Measurements from ENCODE around the gene SUPT5H.

Gene SUPT5H

GRCh38 chr19:39506598-39506943 is 61.2 kb downstream of the SUPT5H start:
- no peak for DNase-seq (ENCODE audit: low read depth, low spot score)
- POLR2A ChIA-PET, result interaction anchor here (0.6 kb wide), 1 partner anchor 21 kb away, joined by 3 read pairs; no protein-coding TSS in a partner anchor

GRCh38 chr19:39506944-39507714 is 61.7 kb downstream of the SUPT5H start:
- no peak for DNase-seq (ENCODE audit: low read depth, low spot score)
- no peak for TF ChIP-seq CTCF (IDR thresholded peaks at IDR 0.05; ENCODE audit: insufficient read depth, low read length, missing control alignments)
- POLR2A ChIA-PET, result interaction anchor here (0.6 kb wide), 1 partner anchor 72 kb away, joined by 4 read pairs; the partner anchor contains the start of gene RPS16
- CTCF ChIA-PET, result interaction anchor here (0.9 to 1.9 kb wide), 5 partner anchors 9 to 33 kb away, joined by 3 to 6 read pairs (median 4); no protein-coding TSS in a partner anchor
- H3K4me3 ChIP-seq (ENCODE audit: low read depth, low read length), result peak overlapping the region; percentile 65

More at GRCh38 chr19:39506598-39506943, 61.2 kb downstream of the SUPT5H start:
- TF ChIP-seq CTCF (IDR thresholded peaks at IDR 0.05; ENCODE audit: insufficient read depth, low read length, missing control alignments), result no peak
- peak overlapping the region; percentile 65 for H3K4me3 ChIP-seq (ENCODE audit: low read depth, low read length)
- CTCF ChIA-PET, result interaction anchor here (1.2 to 1.9 kb wide), 2 partner anchors 9 to 32 kb away, joined by 4 to 6 read pairs; no protein-coding TSS in a partner anchor

- ChIA-PET CTCF (interaction anchor here (0.9 to 1.9 kb wide), 5 partner anchors 10 to 34 kb away, joined by 3 to 6 read pairs (median 4); no protein-coding TSS in a partner anchor), POLR2A (interaction anchor here (0.6 kb wide), 1 partner anchor 72 kb away, joined by 4 read pairs; the partner anchor contains the start of gene RPS16)
- peak overlapping the region; percentile 65 for H3K4me3 ChIP-seq (ENCODE audit: low read depth, low read length)
- TF ChIP-seq CTCF (IDR thresholded peaks at IDR 0.05; ENCODE audit: insufficient read depth, low read length, missing control alignments), result no peak
- DNase-seq (ENCODE audit: low read depth, low spot score), result no peak
Observed at GRCh38 chr19:39507715-39508364, 62.5 kb downstream of the SUPT5H start.

- no peak for DNase-seq (ENCODE audit: low read depth, low spot score)
- CTCF ChIA-PET, result interaction anchor here (1.5 to 7.0 kb wide), 2 partner anchors 25 to 28 kb away, joined by 3 to 28 read pairs; partner anchors contain the start of gene EID2B
- POLR2A ChIA-PET, result no interaction called here
- no peak overlapping the region for H3K4me3 ChIP-seq (ENCODE audit: low read depth, low read length)
- TF ChIP-seq CTCF (IDR thresholded peaks at IDR 0.05; ENCODE audit: insufficient read depth, low read length, missing control alignments), result no peak
Observed at GRCh38 chr19:39508629-39509028, 63.2 kb downstream of the SUPT5H start.

GRCh38 chr19:39509233-39509632 is 63.9 kb downstream of the SUPT5H start:
- POLR2A ChIA-PET, result no interaction called here
- no peak overlapping the region for H3K4me3 ChIP-seq (ENCODE audit: low read depth, low read length)
- no peak for DNase-seq (ENCODE audit: low read depth, low spot score)
- no peak for TF ChIP-seq CTCF (IDR thresholded peaks at IDR 0.05; ENCODE audit: insufficient read depth, low read length, missing control alignments)
- CTCF ChIA-PET, result interaction anchor here (7.0 kb wide), 1 partner anchor 24 kb away, joined by 28 read pairs; the partner anchor contains the start of gene EID2B

- TF ChIP-seq CTCF (IDR thresholded peaks at IDR 0.05; ENCODE audit: insufficient read depth, low read length, missing control alignments), result no peak
- DNase-seq (ENCODE audit: low read depth, low spot score), result no peak
- POLR2A ChIA-PET, result no interaction called here
- CTCF ChIA-PET, result interaction anchor here (3.6 to 7.0 kb wide), 2 partner anchors 10 to 20 kb away, joined by 15 to 28 read pairs; partner anchors contain the start of gene EID2B
- no peak overlapping the region for H3K4me3 ChIP-seq (ENCODE audit: low read depth, low read length)
Observed at GRCh38 chr19:39512988-39513387, 67.6 kb downstream of the SUPT5H start.

All from AG04449 (cell line).